PFSK-1 (cell line): ENCODE results near the gene HSBP1L1.

Experiments used
- FOXP2 ChIP-seq: optimal IDR thresholded peaks from 2 replicates; pipeline ENCODE3; 2011; ENCODE audit warnings: borderline replicate concordance, control low read depth, inconsistent platforms; ENCODE audit not compliant: insufficient read depth; ENCODE audit errors: extremely low read length, extremely low read depth
- POLR2AphosphoS5 ChIP-seq: IDR thresholded peaks from 2 replicates; pipeline ENCODE4 v1.6.1; 2012; ENCODE audit warnings: low read depth, mild to moderate bottlenecking, control low read depth, low read length, moderate library complexity
- SIN3A ChIP-seq: IDR thresholded peaks from 2 replicates; pipeline ENCODE4 v1.6.1; 2012; ENCODE audit warnings: mild to moderate bottlenecking, low read length, moderate library complexity, borderline replicate concordance; ENCODE audit not compliant: insufficient read depth
- TAF1 ChIP-seq: IDR thresholded peaks from 2 replicates; pipeline ENCODE4 v1.6.1; 2012; ENCODE audit warnings: low read length, control low read depth, borderline replicate concordance; ENCODE audit not compliant: insufficient read depth
- TF ChIP-seq, protein P1 (sequence below), 2 experiments: IDR thresholded peaks; 2 replicates each; pipeline versions ENCODE4 v1.6.1 to v1.8.0; 2011 to 2012; ENCODE audit warnings: low read depth in 2 of 2, low read length in 2 of 2, control low read depth in 1 of 2, inconsistent platforms in 1 of 2, mild to moderate bottlenecking in 1 of 2, moderate library complexity in 1 of 2; ENCODE audit not compliant: insufficient read depth in 1 of 2

DNA sequence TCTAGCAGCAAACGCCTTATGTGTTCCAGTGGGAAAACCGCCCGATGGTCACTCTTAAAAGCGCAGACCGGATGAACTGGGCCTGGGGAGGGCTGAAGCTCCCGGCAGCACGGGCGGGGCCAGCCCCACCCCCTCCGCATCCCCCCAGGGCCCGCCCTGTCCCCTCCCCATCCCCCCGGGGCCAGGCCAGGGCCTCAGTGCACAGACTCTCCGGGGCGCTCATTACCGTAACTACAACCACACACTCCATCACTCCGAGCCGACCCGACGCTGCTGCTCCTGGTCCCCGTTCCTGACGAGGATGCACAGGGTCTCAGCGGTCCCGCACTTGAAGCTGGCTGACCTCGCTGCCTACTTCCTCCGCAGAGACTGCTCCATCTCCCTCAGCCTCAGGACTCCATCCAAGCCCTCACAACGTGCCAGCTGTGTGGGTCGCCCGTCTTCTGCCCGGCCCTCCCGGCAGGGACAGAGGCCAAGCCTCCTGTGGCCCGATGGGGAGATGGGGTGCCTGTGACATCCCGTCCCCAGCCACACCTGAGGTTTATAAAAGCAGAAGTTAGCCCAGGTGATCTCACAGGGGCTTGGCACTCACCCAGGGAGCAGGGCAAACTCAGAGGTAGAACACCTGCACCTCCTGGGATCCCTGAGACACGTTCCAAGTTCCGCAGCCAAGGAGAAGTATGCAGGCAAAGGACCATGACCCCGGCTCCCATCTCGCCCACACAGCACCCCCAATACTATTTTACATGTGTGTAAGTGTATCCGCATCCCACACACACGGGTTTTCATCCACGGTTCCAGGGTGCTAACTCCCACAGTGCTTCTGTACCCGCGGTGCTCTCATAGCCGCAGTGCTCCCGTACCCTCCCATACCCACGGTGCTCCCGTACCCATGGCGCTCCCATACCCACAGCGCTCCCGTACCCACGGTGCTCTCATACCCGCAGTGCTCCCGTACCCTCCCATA is 49.0 kb upstream of the HSBP1L1 start:
- TF ChIP-seq TAF1: no peak
- no peak for TF ChIP-seq POLR2AphosphoS5
- TF ChIP-seq, protein P1, sequence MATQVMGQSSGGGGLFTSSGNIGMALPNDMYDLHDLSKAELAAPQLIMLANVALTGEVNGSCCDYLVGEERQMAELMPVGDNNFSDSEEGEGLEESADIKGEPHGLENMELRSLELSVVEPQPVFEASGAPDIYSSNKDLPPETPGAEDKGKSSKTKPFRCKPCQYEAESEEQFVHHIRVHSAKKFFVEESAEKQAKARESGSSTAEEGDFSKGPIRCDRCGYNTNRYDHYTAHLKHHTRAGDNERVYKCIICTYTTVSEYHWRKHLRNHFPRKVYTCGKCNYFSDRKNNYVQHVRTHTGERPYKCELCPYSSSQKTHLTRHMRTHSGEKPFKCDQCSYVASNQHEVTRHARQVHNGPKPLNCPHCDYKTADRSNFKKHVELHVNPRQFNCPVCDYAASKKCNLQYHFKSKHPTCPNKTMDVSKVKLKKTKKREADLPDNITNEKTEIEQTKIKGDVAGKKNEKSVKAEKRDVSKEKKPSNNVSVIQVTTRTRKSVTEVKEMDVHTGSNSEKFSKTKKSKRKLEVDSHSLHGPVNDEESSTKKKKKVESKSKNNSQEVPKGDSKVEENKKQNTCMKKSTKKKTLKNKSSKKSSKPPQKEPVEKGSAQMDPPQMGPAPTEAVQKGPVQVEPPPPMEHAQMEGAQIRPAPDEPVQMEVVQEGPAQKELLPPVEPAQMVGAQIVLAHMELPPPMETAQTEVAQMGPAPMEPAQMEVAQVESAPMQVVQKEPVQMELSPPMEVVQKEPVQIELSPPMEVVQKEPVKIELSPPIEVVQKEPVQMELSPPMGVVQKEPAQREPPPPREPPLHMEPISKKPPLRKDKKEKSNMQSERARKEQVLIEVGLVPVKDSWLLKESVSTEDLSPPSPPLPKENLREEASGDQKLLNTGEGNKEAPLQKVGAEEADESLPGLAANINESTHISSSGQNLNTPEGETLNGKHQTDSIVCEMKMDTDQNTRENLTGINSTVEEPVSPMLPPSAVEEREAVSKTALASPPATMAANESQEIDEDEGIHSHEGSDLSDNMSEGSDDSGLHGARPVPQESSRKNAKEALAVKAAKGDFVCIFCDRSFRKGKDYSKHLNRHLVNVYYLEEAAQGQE (IDR thresholded peaks at IDR 0.05; ENCODE audit: insufficient read depth in 1 of 2, low read depth in 2 of 2, low read length in 2 of 2): no peak
- TF ChIP-seq SIN3A: no peak
- TF ChIP-seq FOXP2: no peak
